ENCODE measurements around the gene NAALADL1.
"Not testable (repeated sequence)": the region's sequence is repeated elsewhere in the genome, so short reads cannot be mapped to it uniquely, and the experiment has no call there.

Gene NAALADL1

GRCh38 chr11:65003968-65004367 is 54.4 kb downstream of the NAALADL1 start:
- POLR2A ChIA-PET; H3K9me3 ChIP-seq (ENCODE audit: control insufficient read depth, insufficient read depth, low read depth, low read length); H3K4me3 ChIP-seq (ENCODE audit: low read depth, low read length); H3K36me3 ChIP-seq (ENCODE audit: control insufficient read depth in 2 of 2, insufficient read depth in 1 of 2, low read length in 2 of 2); H3K27ac ChIP-seq (ENCODE audit: extremely low read depth, low read depth, low read length); H3K4me1 ChIP-seq (ENCODE audit: control insufficient read depth, insufficient read depth, low read length): not testable (repeated sequence)
- TF ChIP-seq ZNF121 (tag by site-specific recombination; IDR thresholded peaks at IDR 0.05) = peak; percentile 82
- CTCF ChIA-PET = interaction anchor here (0.6 to 2.1 kb wide), 5 partner anchors 9 to 157 kb away, joined by 3 to 9 read pairs (median 3); no protein-coding TSS in a partner anchor

DNA sequence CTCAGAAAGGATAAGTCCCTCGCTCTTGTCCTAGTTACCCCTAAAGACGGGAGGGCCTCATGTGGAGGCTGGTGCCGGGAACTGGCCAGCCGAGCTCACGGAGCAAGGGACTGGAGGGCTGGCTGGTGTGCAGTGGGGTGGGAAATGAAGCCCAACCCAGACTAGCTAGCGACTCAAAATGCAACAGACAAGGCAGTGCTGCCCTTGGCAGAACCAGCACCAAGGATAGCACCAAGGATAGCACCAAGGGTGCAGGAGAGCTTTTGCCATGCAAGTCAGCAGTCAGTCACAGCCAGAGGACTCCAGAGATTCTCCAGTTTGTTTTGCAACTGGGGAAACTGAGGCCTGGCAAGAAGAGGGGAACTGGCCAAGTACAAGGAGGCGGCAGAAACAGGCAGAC is 55.1 kb downstream of the NAALADL1 start:
- ChIA-PET CTCF (interaction anchor here (0.6 to 2.5 kb wide), 5 partner anchors 10 to 157 kb away, joined by 3 to 9 read pairs (median 3); no protein-coding TSS in a partner anchor), POLR2A (interaction anchor here (0.5 kb wide), 1 partner anchor 22 kb away, joined by 4 read pairs; no protein-coding TSS in a partner anchor)
- TF ChIP-seq ZNF449 (tag by site-specific recombination; IDR thresholded peaks at IDR 0.05) (0 out of 2 replicates have a peak, but pooled peaks have one; percentile 36), YY1 (tag by site-specific recombination; IDR thresholded peaks at IDR 0.05) (no peak), REST (tag by site-specific recombination; IDR thresholded peaks at IDR 0.05) (peak; percentile 97)
- no peaks in the 10 kb centered on the region for H3K36me3 ChIP-seq (ENCODE audit: control insufficient read depth in 2 of 2, insufficient read depth in 1 of 2, low read length in 2 of 2)
- no peak overlapping the region for H3K27ac ChIP-seq (ENCODE audit: extremely low read depth, low read depth, low read length)
- H3K9me3 ChIP-seq (ENCODE audit: control insufficient read depth, insufficient read depth, low read depth, low read length) = no peaks in the 10 kb centered on the region
- H3K4me3 ChIP-seq (ENCODE audit: low read depth, low read length) = no peak overlapping the region
- H3K4me1 ChIP-seq (ENCODE audit: control insufficient read depth, insufficient read depth, low read length) = no peaks in the 10 kb centered on the region

DNA sequence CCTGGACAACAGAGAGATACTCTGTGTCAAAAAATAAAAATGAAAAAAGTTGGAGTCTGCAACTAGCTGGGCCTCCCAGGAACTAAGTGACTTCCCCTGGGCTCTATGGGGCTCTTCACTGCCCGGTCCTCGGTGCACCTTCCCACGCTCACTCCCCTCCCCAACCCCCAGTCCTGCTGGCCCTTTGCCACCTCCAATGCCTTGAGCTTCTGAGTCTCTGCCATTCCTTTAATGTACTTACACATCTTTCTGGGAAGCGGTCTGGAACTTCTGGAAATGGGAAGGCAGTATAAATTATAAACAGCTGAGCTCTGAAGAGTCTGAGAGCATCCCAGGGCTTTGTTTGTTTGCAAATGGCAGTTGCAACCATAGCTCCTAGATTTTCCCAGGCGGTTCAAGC is 55.6 kb downstream of the NAALADL1 start:
- TF ChIP-seq ZNF704 (tag by site-specific recombination; IDR thresholded peaks at IDR 0.05) (no peak), PRDM2 (tag by site-specific recombination; IDR thresholded peaks at IDR 0.05; ENCODE audit: borderline replicate concordance) (no peak), ZFP41 (tag by site-specific recombination; IDR thresholded peaks at IDR 0.05; ENCODE audit: borderline replicate concordance) (no peak)
- H3K4me3 ChIP-seq (ENCODE audit: low read depth, low read length) = no peak overlapping the region
- ChIA-PET CTCF (interaction anchor here (2.5 kb wide), 1 partner anchor 10 kb away, joined by 7 read pairs; no protein-coding TSS in a partner anchor), POLR2A (interaction anchor here (0.5 kb wide), 1 partner anchor 23 kb away, joined by 4 read pairs; no protein-coding TSS in a partner anchor)
- H3K9me3 ChIP-seq (ENCODE audit: control insufficient read depth, insufficient read depth, low read depth, low read length) = no peaks in the 10 kb centered on the region
- no peaks in the 10 kb centered on the region for H3K4me1 ChIP-seq (ENCODE audit: control insufficient read depth, insufficient read depth, low read length)
- H3K27ac ChIP-seq (ENCODE audit: extremely low read depth, low read depth, low read length) = no peak overlapping the region
- no peaks in the 10 kb centered on the region for H3K36me3 ChIP-seq (ENCODE audit: control insufficient read depth in 2 of 2, insufficient read depth in 1 of 2, low read length in 2 of 2)

Data from HEK293 (cell line).